Small intestine (tissue), 7 donors: ENCODE results near the gene RALGAPB. TPM values are rescaled to one million over a fixed set of nuclear protein-coding genes. Genes with fewer than 3 reads are reported as not detected.

ENCODE experiments used
- DNase-seq, 2 donors: peaks; one replicate each; pipeline versions ENCODE4 v3.0.0 to v3.0.0-alpha.2; 2013
- FAIRE-seq: peaks from 2 replicates; lab custom pipeline; 2012; peaks lifted over from hg19 to GRCh38; lab: Jason Lieb, UNC
- H3K27ac ChIP-seq, 3 donors: one replicate each; pipeline ENCODE4 v1.5.1; 2013; ENCODE audit warnings: low read length in 2 of 3, mild to moderate bottlenecking in 2 of 3, control low read depth in 1 of 3, inconsistent platforms in 1 of 3, low read depth in 1 of 3, moderate library complexity in 1 of 3
- H3K27me3 ChIP-seq, 3 donors: one replicate each; pipeline ENCODE4 v1.6.1; 2013; ENCODE audit warnings: low read length in 3 of 3, inconsistent platforms in 1 of 3; ENCODE audit not compliant: control insufficient read depth in 3 of 3, insufficient read depth in 3 of 3
- H3K36me3 ChIP-seq, 3 donors: one replicate each; pipeline ENCODE4 v1.6.1; 2013; ENCODE audit warnings: low read length in 3 of 3, inconsistent platforms in 1 of 3, low read depth in 1 of 3, mild to moderate bottlenecking in 1 of 3, moderate library complexity in 1 of 3; ENCODE audit not compliant: control insufficient read depth in 3 of 3, insufficient read depth in 2 of 3
- H3K4me1 ChIP-seq, 3 donors: one replicate each; pipeline ENCODE4 v1.6.1; 2013; ENCODE audit warnings: low read length in 2 of 3, inconsistent platforms in 1 of 3, low read depth in 1 of 3, mild to moderate bottlenecking in 1 of 3, moderate library complexity in 1 of 3; ENCODE audit not compliant: control insufficient read depth in 3 of 3, insufficient read depth in 2 of 3
- H3K4me3 ChIP-seq, 3 donors: one replicate each; pipeline ENCODE4 v1.5.1; 2013; ENCODE audit warnings: low read length in 3 of 3, control low read depth in 1 of 3, inconsistent platforms in 1 of 3, low read depth in 1 of 3, mild to moderate bottlenecking in 1 of 3, moderate library complexity in 1 of 3
- H3K9me3 ChIP-seq, 2 donors: one replicate each; pipeline ENCODE4 v1.6.1; 2013; ENCODE audit warnings: low read depth in 1 of 2, low read length in 1 of 2; ENCODE audit not compliant: control insufficient read depth in 2 of 2, insufficient read depth in 1 of 2
- WGBS, 3 donors: extraction: QIAGEN DNeasy Blood & Tissue Kit; methylation state at CpG; one replicate each; pipeline ENCODE4 v1.1.7; 2013; 5-methylcytosine and 5-hydroxymethylcytosine counted together
- polyA plus RNA-seq, 4 donors: library from polyadenylated mRNA; stranded (reverse) in 3 of 4; unstranded in 1 of 4; fragments of 200-250 nt in 3 of 4; fragments of 120-200 nt in 1 of 4; gene quantifications; one replicate each; pipeline versions ENCODE4 v1.2.1 to v1.2.3, GENCODE V29; 2013
- donor health status: healthy with polysubstance abuse.
- donor health status: control.
- donor health status: control.
- donor health status: Bipolar disorder and iron deficiency.
- donor health status: healthy.

RALGAPB gene
- polyA plus RNA-seq, 4 donors = 9.9 to 26.0 (median 17.1) TPM

DNA sequence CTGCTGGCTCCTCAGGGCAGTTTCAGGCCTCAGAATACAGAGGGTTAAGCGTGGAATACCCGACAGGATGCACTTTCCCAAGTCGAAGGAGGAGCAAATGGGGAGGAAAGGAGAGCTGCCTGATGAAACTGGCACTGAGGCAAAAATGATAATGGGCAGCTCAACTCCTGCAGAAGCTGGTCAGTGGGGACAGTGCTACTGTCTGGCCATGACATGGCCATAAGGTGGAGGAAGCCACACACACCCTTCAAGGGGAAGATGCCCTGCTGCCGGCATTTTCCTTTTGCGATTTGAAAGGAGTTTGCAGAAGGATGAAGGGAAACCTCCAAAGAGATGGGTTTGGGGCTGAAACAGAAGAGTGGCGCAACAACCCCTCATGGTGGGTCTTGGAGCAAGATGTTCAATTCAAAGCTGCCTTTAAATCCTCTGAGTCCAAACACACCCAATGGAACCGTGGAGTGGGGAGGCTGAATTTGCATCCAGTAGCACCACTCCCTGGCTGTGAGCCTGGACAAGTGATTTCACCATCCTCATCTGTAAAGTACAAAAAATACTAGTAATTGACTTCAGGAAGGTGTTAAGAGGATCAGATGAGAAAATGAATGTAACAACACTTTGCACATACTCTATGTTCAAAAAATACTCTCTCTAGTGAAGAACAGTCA, 111.6 kb downstream of the RALGAPB start:
- H3K27ac ChIP-seq = no peak overlapping the region
- FAIRE-seq = no peak
- H3K36me3 ChIP-seq = no peaks in the 10 kb centered on the region
- H3K4me1 ChIP-seq = no peaks in the 10 kb centered on the region
- H3K27me3 ChIP-seq = no peaks in the 10 kb centered on the region
- H3K4me3 ChIP-seq = no peak overlapping the region
- DNase-seq = no peak
- H3K9me3 ChIP-seq = no peaks in the 10 kb centered on the region
- 43 to 50% (median 47%) methylated on average over 7 of the region's 7 CpGs for WGBS, 3 donors

GRCh38 chr20:38585404-38586180, 112.9 kb downstream of the RALGAPB start:
- WGBS, 3 donors = 68 to 79% (median 71%) methylated on average over 10 of the region's 10 CpGs

DNA sequence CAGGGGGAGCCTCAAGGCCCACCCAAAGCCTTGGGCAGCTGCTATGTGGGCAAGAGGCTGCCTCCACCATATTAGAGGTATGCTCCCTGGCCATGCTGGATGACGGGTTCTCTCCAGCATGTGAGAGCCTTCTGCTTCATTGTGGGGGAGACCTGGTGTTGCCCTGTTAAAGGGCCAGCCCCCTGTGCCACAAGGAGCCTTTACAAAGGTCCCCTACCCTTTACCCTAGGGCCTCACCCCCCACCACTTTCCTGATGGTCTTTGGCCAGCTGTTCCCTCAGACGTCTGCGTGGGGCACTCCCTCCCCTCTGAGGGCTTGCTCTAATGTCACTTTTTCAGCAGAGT, 113.5 kb downstream of the RALGAPB start:
- FAIRE-seq (no peak), DNase-seq (no peak)
- Histone ChIP-seq H3K27ac (no peak overlapping the region), H3K27me3 (peaks cover 0 to 2% (median 0%) of the 10 kb centered on the region in 3 donors), H3K36me3 (no peaks in the 10 kb centered on the region), H3K4me3 (no peak overlapping the region), H3K4me1 (no peaks in the 10 kb centered on the region), H3K9me3 (no peaks in the 10 kb centered on the region)
- 38 to 67% (median 62%) methylated on average over 3 of the region's 3 CpGs for WGBS, 3 donors

More at GRCh38 chr20:38585404-38586180, 112.9 kb downstream of the RALGAPB start:
- DNase-seq = no peak
- Histone ChIP-seq H3K27me3 (peaks cover 0 to 2% (median 0%) of the 10 kb centered on the region in 3 donors), H3K9me3 (no peaks in the 10 kb centered on the region), H3K36me3 (no peaks in the 10 kb centered on the region), H3K4me3 (no peak overlapping the region), H3K27ac (no peak overlapping the region), H3K4me1 (no peaks in the 10 kb centered on the region)
- no peak for FAIRE-seq

GRCh38 chr20:38588303-38588702, 115.7 kb downstream of the RALGAPB start:
- no peaks in the 10 kb centered on the region for H3K9me3 ChIP-seq
- H3K36me3 ChIP-seq = no peaks in the 10 kb centered on the region
- H3K27ac ChIP-seq = no peak overlapping the region
- peaks cover 0 to 2% (median 0%) of the 10 kb centered on the region in 3 donors for H3K27me3 ChIP-seq
- DNase-seq = no peak
- no peak for FAIRE-seq
- 82 to 87% (median 83%) methylated on average over 6 of the region's 6 CpGs for WGBS, 3 donors
- H3K4me1 ChIP-seq = no peaks in the 10 kb centered on the region
- no peak overlapping the region for H3K4me3 ChIP-seq

- H3K27ac ChIP-seq = no peak overlapping the region
- peaks cover 0 to 2% (median 0%) of the 10 kb centered on the region in 3 donors for H3K27me3 ChIP-seq
- H3K4me1 ChIP-seq = no peaks in the 10 kb centered on the region
- no peaks in the 10 kb centered on the region for H3K36me3 ChIP-seq
- no peaks in the 10 kb centered on the region for H3K9me3 ChIP-seq
- WGBS, 3 donors = 66 to 86% (median 71%) methylated on average over 4 of the region's 4 CpGs
- DNase-seq (no peak), FAIRE-seq (no peak)
- no peak overlapping the region for H3K4me3 ChIP-seq
Measured at GRCh38 chr20:38589351-38589750, 116.7 kb downstream of the RALGAPB start.

GRCh38 chr20:38589967-38590675, 117.5 kb downstream of the RALGAPB start:
- no peaks in the 10 kb centered on the region for H3K9me3 ChIP-seq
- H3K36me3 ChIP-seq = no peaks in the 10 kb centered on the region
- FAIRE-seq = no peak
- WGBS, 3 donors = 80 to 81% (median 80%) methylated on average over 3 of the region's 3 CpGs
- DNase-seq = no peak
- H3K4me1 ChIP-seq = no peaks in the 10 kb centered on the region
- peaks cover 0 to 2% (median 0%) of the 10 kb centered on the region in 3 donors for H3K27me3 ChIP-seq
- no peak overlapping the region for H3K4me3 ChIP-seq
- H3K27ac ChIP-seq = no peak overlapping the region

GRCh38 chr20:38590676-38591473, 118.2 kb downstream of the RALGAPB start:
- no peak for FAIRE-seq
- Histone ChIP-seq H3K27me3 (peaks cover 0 to 2% (median 0%) of the 10 kb centered on the region in 3 donors), H3K36me3 (no peaks in the 10 kb centered on the region), H3K4me3 (no peak overlapping the region), H3K9me3 (no peaks in the 10 kb centered on the region), H3K27ac (no peak overlapping the region), H3K4me1 (no peaks in the 10 kb centered on the region)
- no peak for DNase-seq
- WGBS, 3 donors = 72 to 74% (median 73%) methylated on average over 18 of the region's 18 CpGs
